Limb (tissue), 2 donors: ENCODE results near the gene ACTN1.

Source experiments
- DNase-seq, 2 donors: peaks; one replicate each; pipeline ENCODE4 v3.0.0-alpha.2; 2016; ENCODE audit errors: extremely low spot score in 2 of 2

The ACTN1 gene

DNA sequence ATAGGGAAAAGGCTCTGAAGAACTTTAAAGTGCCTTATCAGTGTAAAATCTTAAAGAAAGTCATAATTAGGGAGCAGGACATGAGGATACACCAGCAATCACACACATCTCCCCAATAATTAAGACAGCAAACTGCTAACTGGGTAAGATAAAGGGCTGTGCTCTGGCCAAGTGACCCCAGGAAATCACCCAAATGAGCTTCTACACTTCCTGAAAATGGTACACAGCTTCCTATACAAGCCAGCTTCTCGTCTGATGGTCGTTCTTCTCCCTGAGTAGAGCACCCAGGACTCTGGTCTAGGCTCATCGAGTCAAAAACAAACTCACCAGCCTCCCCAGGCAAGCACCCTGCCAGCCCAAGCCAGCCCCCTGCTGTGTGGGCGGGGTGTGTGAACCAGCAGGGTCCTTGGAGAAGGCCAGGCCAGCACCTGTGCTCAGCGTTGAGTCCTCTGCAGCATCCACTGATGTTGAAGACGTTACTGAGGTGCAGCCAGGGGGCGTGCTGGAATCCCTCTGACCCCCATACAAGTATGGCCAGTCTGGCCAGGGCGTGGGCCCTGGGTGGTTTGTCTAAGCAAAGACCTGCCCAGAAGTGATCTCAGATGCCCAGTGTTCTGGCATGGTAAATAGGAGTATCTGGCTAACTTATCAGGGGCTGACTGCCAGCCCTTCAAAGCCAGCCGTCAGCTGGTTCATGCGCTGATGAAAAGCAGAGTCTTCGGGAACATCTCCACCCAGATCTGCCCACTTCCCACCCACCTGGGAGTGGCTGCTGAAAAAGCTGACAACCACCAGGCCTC lies 41.4 kb downstream of the ACTN1 start:
- no peak for DNase-seq

DNA sequence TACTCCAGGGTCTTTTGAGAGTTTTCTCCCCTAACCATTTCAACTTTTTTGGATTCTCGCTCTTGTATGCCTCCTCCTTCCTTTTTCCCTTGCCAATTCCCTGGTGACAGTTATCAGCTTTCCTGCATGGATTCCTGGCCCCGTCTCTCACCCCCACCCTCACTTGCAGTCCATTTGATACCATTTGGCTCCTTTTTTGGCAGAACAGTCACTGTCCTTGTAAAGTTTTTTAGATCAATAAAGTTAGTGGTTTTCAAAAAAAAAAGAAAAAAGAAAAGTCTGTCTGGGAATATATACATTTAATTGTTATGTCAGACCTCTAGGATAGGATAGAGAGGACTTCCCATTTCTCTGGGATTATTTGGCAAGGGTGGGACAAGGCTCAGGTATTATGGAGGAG lies 42.1 kb downstream of the ACTN1 start:
- no peak for DNase-seq

DNA sequence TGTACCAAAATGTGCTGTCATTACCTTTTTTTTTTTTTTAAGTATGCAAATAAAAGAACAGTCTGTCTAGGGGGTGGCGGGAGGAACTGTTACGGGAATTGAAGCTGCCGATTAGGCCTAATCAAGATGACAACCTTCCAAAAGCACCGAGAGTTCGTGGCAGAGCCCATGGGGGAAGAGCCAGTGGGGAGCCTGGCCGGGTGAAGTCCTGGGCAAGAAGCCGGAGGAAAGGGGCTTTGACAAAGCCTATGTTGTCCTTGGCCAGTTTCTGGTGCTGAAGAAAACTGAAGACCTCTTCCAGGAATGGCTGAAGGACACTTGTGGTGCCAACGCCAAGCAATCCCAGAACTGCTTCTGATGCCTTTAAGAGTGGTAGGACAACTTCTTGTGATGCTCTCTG lies 42.6 kb downstream of the ACTN1 start:
- DNase-seq, result no peak

DNA sequence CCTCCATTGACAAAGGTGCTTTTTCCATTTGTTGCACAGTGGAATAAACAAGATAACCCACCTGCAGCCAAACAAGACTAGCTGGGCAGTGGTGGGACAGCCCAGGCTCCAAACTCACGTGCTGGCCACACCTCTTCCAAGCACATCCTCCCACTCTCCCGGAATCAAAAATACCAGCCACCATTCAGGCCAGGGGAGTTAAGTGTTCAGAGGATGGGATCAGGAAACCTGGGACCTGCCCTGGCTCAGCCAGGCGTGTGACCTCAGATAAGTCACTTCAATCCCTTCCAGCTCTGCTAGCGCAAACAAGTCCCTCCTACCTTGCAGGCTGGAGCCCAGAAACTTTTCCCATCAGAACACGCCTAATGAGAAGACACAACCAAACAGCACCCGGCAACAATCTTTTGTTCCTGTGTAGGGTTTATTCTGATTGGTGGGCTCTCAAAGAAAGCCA lies 43.3 kb downstream of the ACTN1 start:
- DNase-seq, result no peak

DNA sequence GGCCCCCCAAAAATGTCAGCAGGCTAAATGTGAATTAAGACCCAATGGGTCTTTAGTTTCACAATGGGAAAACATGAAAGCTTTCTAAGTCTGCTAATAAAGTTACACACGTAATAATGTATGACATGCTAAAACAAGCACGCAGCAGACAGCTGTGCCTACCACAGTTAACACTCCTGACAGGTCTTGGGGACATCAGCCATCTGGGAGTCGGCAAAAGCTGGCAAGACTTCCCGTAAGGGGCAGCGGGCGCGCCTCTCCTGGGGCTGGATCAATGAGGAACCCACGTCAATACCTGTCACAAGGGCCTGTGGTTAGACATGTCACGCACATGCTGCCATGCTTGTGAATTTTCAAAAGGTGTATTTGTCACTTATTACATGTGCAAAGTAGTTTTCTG lies 45.0 kb downstream of the ACTN1 start:
- no peak for DNase-seq

DNA sequence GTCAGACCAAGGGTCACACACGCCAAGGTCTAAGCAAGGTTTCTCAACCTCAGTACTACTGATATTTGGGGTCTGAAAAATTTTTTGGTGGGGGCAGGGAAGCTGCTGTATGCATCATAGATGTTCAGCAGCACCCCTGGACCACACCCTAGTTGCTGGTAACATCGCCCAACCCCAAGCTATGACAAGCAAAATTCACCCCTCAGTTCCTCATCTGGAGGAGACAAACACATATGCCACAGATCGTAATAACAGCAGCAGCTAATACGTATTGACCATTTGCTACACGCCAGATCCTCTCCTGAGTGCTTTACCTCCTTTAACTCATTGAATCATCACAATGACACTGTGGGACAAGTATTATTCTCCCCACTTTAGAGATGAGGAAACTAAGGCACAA lies 46.4 kb downstream of the ACTN1 start:
- DNase-seq, result no peak

DNA sequence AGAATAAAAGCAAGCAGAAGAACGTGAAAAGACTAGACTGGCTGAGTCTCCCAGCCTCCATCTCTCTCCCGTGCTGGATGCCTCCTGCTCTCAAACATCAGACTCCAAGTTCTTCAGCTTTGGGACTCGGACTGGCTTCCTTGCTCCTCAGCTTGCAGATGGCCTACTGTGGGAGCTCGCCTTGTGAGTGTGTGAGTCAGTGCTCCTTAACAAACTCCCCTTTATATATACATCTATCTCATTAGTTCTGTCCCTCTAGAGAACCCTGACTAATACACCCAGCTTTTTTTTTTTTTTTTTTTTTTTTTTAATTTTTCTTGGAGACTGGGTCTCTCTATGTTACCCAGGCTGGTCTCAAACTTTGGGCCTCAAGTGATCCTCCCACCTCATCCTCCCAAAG lies 46.9 kb downstream of the ACTN1 start:
- DNase-seq, result no peak

DNA sequence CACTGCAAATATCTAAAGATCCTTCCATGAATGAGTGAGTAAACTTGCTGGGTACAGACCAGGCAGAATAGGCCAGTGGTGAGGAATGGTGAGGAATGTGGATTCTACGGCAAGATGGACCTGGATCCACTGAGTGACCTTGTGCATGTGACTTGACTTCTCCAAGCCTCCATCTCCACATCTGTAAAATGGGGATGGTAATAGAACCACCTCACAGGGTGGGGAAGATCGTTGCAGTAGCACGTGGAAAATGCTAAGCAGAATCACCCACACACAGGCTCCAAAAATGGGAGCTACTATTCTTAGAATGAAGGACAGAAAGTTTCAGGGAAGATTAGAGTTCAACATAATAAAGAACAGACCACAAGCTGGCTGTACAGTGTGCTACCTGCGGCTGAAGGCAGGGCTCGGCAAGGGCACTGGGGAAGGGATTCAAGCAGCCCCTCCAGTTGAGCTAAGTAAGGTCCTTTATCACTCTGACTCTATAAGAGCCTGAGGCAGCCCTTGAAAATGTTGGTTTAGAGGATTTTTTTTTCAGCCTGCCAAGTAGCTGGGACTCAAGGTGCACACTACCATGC lies 47.5 kb downstream of the ACTN1 start:
- no peak for DNase-seq

DNA sequence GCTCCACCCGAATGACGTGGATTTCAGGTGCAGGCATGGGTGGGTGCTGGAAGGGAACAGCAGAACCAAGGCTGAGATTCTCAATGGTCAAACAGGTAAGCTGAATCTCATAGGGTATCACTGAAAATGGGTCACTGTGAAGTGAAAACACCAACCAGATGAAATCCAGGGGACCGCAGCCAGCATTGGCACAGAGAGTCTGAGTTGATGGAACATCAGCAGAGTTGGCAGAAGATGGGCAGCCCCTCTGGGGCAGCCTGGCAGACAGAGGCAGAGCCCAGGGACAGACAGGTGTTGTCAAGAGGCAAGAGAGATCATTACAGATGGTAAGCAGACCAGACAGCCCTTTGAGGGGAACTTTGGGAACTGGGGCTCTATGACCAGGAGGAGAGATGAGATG lies 48.0 kb downstream of the ACTN1 start:
- DNase-seq, result no peak

DNA sequence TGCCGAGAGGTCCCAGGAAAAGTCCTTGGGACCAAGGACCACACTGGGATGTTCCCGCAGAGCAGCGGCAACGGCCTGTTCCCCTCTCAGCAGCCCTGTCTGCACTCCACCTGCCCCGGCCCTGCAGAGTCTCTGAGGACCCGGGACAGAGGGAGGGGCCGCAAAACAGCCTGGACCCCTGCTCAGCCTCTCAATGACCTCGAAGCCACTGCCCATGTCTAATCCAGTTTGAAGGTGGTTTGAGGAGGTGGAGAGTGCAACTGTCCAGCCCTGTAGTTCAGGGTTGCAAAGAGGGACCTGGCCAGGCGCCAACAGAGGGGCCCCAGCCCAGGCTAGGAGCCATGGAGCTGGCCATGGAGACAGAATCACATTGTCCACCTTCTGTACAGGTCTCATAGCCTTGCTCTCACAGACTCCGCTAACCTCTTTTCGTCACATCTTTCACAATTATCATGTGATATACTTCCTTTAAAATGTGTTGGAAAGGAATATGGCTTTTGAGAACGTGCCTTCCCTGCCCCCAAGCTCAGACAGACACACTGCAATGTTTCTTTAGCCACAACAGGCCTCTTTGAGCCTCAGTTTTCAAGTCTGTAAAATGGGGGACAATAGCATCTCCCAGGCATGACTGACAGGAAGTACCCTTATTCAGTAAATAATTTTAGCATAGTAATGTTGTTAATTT lies 49.3 kb downstream of the ACTN1 start:
- DNase-seq, result no peak

DNA sequence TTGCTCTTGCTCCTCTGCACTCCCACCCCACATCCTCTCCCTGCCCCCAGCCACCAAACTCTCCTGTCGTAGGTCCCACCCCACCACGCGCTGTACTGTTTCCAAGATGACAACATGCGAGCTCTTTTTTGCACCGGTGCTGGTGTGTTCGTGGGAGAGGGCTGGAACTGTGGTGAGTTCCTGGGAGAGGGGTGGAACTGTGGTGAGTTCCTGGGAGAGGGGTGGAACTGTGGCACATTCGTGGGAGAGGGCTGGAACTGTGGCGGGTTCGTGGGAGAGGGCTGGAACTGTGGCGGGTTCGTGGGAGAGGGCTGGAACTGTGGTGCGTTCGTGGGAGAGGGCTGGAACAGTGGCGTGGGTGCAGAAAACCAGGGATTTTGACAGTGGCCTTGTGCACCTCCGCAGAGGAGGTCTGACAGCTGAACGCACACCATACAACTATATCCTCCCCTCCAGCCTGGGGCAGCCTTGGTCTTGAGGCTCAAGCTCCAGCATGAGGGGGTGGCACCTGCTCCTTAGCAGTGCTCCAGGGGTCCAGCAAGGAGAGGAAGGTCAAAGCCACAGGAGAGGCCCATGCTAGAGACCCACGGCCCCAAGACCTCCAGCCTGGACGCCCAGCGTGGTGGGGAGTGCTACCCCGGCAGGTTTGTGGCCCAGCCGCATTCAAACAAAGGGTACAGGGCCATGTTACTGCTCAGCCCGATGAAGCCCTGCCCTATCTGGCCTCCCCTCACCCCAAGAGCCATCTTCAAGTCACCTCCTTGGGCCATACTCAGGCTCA lies 50.1 kb downstream of the ACTN1 start:
- DNase-seq, result no peak

DNA sequence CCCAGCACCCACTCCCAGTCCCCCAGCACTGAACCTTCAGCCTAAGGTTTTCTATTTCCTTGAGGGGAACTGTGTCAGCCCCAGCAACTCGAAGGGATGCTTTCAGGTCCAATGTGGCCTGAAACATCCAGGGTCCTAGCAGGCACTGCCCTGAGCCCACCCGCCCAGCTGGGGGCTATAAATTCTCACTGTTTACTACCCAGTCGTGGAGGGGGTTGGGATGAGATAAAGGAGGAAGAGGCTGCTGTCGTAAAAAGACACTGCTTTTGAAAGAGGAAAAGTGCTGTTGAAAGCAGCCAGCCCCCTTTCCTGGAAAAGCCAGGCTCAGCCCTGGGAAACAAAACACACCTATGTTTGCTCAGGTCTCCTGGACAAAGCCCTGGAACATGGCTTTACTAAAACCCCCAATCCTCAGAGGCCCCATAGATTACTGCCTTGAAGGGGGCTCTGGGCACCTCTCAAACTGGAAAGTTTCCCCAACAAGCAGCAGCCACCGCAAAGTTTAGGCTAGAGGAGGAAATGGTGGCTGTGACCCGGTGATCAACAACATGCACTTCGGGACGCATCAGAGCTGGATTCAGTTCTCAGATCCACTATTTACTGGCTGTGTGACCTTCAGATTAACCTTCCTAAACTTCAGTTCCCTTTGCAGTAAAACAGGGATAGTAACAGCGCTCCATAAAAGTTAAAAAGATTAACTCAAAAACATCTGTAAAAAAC lies 51.0 kb downstream of the ACTN1 start:
- no peak for DNase-seq

DNA sequence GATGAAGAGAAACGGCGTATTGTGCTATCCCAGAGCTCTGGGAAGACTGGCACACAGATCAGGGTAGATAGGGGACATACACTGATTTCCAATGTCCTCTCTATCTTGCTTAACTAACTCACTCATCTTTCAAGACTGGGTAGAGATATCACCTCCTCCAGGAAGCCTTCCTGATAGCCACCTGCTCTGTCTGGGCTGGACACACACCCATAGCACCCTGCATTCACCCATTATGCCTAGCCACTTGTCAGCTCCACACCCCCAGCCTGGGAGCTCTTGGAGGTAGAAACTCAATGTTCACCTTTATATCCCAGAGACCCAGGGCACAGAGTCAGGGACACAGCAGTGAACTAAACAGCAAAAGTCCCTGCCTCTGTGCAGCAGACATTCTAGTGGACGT lies 52.0 kb downstream of the ACTN1 start:
- DNase-seq, result no peak

DNA sequence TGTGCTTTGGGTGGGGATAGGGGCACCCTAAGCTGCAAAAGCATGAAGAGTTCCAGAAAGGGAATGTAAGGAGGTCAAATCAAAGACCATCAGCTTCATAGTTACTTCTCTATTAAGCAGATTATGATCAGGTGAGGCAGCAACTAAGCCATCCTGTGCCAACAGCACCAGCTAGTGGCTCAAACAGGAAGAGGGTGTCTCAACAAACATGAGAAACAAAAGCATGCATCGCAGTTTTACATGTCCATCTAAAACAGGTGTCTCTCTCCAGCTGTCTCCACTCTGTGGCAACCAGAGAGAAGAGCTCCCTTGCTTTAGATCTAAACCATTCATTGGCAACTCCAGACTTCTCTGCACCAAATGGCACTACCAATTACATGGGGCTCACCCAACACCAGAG lies 52.9 kb downstream of the ACTN1 start:
- DNase-seq, result no peak

DNA sequence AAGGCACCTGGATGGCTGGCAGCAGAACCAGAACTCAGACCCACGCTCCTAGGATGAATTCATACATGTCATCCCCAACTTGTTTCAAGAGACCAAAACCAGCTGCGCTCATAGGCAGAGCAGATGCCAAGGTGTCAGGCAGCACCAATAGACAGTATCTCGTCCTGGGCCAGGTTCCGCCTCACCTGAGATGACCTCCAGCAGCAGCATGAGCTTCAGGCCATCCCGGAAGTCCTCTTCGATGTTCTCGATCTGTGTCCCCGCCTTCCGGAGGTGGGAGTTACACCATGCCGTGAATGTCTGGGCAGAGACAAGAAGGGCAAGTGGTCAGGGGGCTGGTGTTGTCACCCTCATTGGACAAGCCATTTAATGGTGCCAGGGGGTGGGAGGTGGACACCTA lies 53.7 kb downstream of the ACTN1 start:
- no peak for DNase-seq

DNA sequence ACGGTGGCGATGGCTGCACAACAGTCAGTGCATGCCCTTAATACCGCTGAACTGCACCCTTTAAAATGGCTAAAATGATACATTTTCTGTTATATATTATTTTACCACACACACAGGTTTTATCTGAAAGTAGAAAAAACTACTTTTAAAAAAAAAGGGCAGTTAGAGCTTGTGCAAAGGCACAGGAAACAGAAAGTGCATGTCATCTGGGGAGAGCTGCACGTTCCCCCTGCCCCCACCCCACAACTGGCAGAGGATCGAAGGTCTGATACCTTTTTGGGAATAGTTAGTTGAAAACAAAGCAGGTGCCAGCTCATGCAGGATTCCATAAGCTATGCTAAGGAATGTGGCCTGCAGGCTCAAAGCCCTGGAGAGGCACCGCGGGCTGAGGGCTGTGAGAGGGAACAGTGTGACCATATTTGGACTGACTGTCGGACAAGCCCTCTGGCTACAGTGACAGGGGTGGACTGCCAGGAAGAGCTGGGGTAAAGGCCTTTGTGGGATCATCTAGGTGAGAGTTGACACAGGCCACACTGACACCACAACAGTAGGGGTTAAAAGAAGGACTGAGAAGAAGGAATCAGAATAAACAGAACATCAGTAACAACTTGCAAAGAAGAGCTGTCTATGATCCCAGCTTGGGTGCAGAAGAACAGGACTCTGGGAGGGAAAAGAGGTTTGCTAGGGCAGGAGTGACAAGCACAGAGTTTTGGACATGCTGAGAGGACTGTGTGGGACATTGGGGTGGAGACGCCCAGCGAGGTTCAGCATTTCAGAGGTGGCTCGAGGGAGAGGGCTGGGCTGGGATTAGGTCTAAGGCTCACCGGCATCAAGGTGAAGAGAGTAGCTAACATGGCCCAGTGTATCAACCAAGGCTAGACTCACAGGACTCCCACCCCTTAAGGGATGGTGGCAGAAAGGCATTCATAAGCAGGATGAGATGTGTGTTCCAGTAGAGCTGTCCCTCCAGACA lies 54.6 kb downstream of the ACTN1 start:
- DNase-seq, result no peak

DNA sequence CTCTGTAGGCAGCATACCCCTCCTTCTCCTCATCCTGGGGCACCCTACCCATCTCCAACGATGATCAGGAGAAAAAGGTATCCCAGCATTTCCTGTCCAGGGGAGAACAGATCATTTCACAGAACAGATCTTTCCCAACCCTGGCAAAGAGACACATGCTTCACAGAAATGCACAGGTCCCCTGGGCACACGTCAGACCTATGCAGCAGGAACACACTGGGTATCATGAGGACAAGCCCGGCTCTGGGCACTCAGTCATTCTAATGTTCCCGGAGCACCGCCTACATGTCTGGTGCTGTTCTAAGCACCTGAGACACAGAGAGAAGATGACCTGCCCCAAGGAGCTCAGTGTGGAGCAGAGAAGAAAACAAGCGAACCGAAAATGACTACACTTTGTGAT lies 56.2 kb downstream of the ACTN1 start:
- no peak for DNase-seq

DNA sequence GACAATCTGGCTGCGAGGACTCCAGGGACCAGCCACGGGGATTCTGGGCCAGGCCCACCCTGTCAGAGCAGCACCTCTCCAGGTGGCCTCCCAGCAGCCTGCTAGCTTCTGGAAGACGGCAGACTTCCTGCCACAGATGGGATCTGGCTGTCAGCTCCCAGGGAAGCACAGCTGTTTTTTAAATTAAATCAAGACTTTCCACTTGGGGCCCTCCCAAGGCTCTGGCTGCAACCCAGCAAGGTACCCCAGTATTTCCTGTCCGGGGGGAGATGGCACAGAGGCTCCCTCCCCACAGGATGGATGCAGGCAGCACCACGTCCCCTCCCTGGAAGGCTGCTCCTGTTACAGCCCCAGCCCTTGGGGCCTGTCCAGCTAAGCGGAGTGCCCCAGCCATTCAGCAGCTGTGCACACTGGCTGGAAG lies 56.9 kb downstream of the ACTN1 start:
- peak; percentile 51 to 62 for DNase-seq

DNA sequence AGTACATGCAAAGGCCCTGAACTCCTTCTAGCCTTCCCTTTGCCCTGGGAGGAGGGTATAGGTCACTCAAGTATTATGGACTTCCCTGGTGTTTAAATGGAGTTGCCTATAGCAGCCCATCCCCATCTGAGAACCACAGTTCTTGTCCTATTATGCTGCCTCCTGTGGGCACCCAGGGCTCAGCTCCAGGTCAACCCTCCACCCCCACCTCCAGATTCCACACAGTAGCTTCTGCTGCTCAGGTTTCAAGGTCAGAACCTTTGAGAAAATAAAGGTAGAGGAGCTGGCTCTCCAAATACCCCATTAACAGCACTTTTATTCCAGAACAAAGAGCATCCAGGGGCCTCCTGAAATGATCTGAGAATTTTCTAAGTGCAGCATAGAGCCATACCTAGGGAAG lies 57.4 kb downstream of the ACTN1 start:
- no peak for DNase-seq

DNA sequence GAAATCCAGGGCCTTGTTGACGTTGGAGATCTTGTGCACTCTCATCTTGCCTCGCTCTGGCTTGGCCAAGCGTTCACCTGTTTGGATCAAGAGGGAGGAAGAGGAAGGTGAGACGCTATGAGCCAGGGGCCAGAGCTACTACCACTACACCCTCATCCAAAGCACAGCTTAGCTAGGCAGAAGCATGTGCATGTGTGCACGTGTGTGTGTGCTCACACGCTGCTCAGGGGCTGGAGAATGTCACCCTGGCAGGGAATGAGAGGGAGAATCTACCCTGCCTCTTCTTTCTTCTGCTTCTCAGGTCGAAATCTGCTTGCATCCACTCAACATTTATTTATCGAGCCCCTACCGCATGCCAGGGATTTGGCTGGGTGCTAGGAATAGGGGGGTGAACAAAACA lies 58.1 kb downstream of the ACTN1 start:
- DNase-seq, result no peak
